ENCODE data around the gene HEY2.

HEY2 gene

DNA sequence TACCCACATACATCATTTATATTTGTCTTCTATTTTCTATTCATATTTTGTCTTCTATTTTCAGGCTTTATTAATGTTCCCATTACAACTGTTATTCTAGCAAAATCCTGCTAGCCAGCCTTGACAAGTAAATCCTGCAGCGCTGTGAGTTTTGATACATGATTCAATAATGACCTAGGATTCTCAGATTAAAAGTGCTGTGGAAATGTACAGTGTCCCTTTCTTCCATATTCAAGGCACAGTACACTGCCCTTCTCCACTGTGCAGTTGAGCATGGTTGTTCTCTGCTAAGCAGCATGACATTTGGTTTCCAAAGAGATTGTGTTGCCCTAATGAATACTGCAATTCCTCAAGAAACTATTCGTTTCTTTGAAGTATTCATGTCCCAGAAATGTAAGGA, 5.8 kb upstream of the HEY2 start:
- no peak for DNase-seq (ENCODE audit: low read depth in 2 of 2)

DNA sequence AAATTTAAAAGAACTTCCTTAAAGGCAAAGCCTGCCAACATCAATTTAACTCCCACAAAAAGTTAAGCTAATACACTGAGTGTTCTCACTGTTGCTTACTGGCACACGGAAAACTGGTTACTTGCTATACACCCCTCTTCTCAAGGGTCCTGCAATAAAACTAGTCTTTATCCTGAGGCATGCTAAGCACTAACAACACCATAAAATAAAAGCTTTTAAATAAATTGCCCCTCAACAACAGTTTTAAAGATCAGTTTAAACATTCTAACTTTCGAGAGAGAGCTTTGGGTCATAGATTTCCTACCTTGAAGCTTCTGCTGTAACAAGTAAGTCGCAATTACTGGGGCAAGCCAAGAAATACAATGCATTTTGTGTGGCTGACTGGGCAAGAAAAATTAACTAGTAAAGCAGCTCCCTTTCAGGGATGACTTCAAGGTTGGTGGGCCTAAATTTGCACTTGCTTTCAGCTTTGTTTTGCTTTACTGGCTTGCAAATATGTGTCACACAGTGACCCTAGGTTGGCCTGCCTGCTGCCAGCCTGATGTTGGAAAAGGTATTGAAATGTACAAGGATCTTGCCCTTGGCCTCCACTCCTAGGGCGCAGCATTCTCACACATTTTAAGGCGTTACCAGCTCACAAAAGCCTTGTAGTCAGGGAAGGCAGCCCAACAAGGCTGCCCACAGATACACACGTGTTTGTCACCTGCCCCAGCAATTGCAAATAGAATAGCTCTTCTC, 4.0 kb upstream of the HEY2 start:
- no peak for DNase-seq (ENCODE audit: low read depth in 2 of 2)

DNA sequence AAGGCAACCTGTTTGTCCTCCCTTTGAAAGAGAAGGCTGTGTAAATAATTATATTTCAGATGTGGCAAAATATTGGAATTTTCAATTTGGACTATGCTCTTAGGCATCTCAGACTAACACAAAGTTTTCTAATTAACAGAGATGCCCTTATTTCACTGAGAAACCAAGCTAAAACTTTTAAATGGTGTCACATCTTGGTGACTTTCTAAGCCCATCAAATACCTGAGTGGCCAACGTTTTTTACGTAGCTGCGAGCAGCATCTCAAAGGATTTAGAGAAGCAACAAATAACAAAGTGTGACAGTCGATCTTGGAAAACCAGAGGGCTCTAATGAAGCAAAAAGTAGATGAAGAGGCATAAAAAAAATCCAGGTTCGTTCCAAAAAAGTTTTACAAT, 3.4 kb upstream of the HEY2 start:
- no peak for DNase-seq (ENCODE audit: low read depth in 2 of 2)

DNA sequence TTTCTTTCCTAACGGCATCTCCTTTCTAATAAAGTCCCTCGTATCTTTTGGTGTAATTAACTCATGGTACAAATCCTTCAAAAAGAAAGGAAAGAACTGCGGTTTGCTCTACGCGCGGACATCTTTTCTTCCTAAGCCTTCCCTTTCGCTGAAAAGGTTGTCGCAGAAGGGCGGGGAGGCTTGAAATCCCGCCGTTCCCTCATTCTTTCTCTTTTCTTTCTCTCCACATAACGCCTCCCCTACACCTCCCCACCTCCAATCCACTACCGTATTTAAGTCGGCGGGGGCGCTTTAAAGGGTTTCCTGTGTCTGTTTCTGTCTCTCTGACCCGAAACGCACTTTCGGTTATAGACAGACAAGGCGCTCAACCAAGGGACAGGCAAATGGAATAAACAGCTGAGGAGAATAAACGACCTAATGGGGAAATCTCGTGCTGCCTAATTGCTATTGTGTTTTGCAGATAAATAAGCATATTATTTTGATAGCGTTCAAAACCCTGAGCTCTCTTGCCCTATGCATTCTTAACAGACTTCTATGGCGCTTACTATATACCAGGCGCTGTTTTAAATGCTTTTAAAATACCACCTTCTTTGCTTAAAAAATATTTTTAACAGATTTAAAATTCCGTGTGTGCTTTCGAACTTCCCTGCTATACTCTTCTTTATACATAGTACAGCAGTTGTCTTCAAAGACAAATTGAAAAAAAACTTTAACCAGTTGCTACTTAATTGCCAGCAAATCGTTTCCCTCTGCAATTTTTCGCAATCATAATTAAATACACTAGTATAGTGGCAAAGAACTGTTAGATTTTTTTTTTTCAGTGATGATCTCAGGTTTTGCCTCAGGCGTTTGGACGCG, 2.5 kb upstream of the HEY2 start:
- no peak for DNase-seq (ENCODE audit: low read depth in 2 of 2)

DNA sequence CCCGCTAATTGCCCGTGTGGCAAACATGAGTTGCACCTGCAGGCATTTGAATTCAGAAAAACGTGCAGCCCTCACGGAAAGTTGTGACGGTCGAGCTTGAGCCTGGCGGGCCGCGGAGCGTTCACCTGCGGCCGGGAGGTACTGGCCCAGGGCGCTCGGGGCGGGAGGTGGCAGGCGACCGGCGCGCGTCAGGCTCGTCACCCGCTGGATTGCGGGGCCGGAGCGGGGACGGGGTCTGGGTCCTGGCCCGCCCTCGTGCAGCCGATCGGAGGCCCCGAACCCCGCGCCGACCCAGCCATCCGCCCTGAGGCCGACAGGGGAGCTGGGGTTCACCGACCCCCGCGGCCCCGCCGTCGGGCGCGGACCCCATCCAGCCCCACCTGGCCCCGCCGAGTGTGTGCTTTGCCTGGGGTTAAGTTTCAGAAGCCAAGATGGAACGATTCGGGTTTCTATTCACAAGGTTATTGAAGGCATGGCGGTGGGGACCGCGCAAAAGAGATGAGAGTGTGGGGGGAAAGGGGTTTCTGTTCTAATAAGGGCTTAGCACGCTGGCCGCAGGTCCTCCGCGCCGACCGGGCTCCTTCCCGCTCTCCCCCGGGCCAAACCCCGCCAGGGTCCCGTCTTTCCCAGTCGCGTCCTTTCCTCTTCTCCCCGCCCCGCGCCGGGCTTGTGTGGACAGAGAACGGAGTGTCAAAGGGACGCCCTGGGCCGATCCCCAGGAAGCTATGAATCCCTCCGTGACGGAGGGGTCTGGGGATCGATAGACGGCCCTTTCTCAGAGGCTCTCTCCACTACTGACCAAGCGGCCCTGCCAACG, 1.6 kb upstream of the HEY2 start:
- no peak for DNase-seq (ENCODE audit: low read depth in 2 of 2)

DNA sequence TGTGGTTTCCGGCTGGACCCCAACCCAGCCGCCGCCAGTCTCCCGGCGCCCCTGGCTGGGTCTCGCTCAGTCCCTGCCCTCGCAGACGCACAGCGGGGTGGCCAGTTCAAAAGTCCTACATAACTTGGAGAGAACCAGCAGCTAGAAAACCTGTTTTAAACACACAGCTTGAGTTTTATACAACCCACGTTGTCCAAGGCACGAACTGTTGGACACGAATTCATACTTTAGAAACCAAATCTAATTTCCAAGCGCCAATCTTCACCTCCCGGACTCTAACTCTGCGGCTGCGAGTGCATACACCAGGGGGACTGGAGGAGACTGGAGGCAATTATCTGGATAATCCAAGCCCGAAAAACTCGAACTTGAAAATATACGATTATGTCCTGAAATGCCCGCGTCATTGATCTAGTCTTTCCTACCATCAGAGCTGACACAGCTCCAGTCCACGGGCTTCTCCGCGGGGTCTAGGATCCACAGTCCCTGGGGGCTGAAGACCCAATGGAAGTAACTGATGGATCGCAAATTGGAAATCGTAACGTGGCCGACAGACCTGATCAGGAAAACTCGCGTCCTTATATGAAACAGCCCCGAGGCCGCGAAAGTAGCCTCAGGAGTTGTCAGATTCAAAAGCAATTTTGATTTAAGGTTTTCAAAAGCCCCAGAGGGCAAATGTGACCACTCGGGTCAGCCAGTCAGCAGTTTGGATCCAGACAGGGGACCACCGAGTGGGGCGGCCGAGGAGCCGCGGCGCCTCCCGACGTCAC, 843 bp upstream of the HEY2 start:
- DNase-seq (ENCODE audit: low read depth in 2 of 2), result no peak

DNA sequence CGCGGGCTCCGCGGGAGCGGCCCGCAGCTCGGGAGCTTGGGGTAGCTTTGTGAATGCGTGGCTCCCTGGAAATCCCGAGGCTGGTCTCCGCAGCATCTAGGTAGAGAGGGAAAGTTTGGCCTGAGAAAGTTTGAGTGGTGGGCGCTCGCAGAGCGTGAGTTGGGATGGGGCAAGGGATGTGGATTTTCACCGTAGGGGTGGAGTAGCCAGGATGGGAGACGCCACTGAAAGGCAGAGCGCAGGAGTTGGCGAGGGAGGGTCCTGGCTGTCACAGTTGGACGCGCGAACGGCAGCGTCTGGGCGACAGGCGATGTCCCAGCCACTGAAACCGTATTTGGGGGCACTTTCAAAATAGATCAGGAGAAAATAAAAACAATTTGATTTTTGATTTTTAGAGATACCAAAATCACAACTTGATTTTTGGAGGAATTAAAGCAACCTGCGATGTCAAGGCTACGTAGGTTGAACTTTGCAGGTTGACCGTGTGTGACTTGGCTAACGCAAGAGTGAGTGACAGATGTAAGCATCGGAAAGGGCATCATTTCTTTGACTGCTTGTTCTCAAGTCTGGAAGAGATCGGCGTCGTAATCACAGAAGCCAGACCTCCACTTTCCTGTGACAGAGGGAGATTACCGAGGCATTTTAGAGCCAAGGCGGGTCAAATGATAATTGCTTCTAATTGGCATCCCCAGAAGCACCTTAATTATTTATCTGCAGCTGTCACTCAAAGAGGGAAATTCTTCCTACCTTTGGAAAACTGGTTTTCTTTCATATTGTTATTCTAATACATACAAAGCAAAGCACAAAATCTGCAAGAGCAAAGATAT, 646 bp downstream of the HEY2 start:
- no peak for DNase-seq (ENCODE audit: low read depth in 2 of 2)

DNA sequence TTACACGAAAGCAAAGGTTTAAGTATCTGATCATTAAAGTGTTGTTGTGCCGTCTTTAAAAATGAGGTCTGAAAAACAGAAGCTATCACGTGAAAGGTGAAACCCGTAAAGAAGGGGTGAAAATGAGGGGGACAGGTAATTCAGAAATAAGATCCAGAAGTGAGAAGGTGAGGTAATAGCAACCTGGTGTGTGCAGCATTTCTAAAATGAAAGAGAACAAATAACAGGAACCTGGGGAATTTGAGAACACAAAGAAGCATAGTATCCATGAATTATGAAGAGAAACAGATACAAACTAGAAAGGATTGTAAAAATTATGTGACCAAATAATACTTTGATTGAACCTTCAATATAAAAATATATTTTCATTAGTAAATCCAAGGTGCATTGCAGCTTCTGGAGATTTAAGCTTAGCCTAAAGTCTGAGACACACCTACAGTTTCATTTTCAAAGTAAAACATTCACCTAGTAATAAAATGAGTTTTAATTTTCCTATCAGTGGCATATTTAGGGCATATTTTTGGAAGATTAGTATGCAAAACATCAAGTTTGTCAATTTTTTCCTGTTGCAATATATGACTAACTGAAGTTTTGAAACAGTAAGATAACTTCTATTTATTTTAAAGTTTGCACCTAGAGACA, 1.4 kb downstream of the HEY2 start:
- no peak for DNase-seq (ENCODE audit: low read depth in 2 of 2)

DNA sequence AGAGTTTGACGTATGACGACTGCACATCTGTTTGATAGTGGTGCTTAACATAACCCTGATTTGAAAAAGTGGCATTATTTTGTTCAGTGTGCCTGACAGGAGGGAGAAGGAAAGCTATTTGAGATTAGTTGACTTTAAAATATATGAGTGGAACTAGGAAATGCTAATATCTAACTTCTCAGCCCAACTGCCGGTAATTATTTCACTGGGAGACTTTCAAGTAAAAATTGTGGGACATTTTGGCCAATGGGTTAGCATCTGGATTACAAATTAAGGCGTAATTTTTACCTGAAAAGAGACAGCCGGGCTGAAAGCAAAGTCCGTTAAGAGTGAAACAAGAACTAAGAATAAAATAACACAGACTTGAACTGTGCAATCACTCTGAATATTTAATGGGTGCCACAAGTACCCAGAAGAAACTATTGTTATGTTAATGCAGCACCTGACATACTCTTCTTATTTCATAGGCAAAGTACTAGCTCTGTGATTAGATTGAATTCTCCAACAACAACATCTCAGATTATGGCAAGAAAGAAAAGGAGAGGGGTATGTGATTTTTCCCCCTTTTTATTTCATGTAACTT, 2.0 kb downstream of the HEY2 start:
- DNase-seq (ENCODE audit: low read depth in 2 of 2), result no peak

DNA sequence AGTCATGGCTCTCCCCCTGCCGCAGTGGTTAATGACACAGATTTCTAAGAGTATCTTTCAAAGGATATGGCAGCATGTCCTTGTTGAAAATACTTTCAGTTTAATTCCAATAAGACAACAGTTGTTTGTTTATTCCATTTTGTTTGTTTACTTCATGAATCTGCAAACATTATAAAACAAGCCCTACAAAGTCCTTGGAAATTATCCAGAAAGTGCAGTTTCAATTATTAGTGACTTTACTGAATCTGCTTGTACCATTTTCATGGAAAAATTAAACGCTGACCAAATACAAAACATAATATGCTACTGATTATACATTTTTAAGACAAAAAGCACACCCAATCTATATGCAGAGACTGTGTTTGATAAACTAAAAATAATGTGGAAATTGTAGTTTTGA, 3.3 kb downstream of the HEY2 start:
- no peak for DNase-seq (ENCODE audit: low read depth in 2 of 2)

DNA sequence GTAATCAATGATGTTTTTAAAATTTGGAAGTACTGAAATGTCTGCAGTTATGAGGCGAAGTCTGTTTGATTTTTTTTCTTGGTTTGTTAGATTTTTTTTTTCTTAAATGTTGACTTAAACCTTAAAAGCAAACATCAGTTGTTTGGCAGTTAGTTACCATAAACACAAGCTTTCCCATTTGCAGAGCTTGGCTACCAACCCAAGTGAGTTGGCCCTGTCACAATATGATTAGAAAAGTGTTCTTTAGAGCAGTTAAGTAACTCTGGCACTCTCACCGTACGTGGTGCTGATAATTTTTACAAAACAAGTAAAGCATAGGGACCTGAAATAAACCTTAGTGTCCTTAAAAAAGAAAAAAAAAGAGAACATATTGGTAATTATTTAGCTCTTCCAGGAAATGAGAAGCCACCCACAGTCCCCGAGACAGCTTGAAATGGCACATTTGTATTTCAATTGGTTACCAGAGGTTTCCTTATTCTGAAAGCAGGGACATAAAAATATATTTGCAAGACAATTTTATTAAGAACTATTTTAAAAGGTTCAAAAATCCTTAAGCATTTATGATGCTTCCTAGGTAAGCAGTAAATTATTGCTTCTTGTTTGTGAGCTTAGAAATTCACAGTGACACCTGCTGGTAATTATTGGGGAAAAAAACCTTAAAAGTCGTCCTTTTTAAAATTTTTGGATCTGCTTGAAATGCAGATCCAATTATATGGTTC, 3.9 kb downstream of the HEY2 start:
- DNase-seq (ENCODE audit: low read depth in 2 of 2), result no peak

DNA sequence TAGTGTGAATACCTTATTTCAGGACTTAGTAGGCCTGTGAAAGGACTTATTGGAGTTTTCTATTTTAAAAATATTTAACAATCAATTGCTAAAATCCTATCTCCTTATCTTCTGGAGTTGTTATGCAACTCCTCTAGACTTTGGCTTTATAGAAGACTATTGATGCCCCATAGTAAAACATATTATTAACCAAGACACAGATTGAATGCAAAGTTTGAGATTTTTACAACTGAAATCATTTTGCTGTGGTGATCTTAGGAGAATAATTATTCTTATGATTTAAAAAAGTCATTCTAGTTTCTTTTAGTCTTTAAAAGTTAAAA, 4.5 kb downstream of the HEY2 start:
- no peak for DNase-seq (ENCODE audit: low read depth in 2 of 2)

DNA sequence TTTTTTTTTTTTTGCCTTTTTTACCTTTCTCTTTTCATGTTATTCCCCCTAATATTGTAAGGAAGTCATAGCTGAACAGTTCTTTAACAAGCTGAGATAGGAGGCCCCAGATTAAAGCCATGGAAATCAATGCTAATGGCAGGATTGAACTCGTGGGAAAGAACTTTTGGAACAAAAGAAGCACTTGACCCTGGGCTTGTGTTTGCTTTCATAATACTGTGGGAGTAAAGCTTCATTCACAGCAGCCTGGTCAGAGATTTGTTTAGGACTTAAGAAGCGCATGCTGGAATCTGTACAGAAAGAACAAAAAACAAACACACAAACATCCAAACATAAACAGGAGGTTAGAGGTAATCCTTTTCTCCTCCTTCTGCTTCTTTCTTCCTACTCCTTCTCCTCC, 5.1 kb downstream of the HEY2 start:
- DNase-seq (ENCODE audit: low read depth in 2 of 2), result no peak

DNA sequence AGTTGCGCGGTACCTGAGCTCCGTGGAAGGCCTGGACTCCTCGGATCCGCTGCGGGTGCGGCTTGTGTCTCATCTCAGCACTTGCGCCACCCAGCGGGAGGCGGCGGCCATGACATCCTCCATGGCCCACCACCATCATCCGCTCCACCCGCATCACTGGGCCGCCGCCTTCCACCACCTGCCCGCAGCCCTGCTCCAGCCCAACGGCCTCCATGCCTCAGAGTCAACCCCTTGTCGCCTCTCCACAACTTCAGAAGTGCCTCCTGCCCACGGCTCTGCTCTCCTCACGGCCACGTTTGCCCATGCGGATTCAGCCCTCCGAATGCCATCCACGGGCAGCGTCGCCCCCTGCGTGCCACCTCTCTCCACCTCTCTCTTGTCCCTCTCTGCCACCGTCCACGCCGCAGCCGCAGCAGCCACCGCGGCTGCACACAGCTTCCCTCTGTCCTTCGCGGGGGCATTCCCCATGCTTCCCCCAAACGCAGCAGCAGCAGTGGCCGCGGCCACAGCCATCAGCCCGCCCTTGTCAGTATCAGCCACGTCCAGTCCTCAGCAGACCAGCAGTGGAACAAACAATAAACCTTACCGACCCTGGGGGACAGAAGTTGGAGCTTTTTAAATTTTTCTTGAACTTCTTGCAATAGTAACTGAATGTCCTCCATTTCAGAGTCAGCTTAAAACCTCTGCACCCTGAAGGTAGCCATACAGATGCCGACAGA, 9.9 kb downstream of the HEY2 start:
- no peak for DNase-seq (ENCODE audit: low read depth in 2 of 2)

DNA sequence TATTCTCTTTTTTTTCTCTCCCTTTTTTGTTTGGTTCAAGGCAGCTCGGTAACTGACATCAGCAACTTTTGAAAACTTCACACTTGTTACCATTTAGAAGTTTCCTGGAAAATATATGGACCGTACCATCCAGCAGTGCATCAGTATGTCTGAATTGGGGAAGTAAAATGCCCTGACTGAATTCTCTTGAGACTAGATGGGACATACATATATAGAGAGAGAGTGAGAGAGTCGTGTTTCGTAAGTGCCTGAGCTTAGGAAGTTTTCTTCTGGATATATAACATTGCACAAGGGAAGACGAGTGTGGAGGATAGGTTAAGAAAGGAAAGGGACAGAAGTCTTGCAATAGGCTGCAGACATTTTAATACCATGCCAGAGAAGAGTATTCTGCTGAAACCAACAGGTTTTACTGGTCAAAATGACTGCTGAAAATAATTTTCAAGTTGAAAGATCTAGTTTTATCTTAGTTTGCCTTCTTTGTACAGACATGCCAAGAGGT, 10.6 kb downstream of the HEY2 start:
- DNase-seq (ENCODE audit: low read depth in 2 of 2), result no peak

DNA sequence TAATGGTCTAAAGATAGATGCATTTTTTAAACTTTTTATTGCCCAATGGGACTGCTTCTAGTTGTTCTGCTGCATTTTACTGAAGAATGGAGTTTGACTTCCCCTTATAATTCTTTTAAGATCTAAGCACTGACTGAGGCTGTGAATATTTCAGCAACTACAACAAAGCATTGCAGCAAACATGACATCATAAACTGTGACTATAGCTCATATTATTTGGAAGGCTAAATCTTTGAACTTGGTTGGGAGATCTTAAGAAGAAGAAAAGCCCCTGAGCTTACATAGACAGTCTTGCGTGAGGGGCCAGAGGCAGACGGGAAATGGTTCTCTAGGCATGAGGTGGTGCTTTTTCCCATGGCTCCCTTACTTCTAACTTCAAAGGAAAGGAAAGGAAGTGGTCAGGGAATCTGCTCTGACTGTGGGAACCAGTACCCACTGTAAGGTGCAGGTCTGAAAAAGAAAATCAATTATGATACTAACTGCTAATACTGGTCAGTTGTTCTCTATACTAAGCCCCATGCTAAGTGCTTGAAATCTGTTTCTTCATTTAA, 14.8 kb downstream of the HEY2 start:
- DNase-seq (ENCODE audit: low read depth in 2 of 2), result no peak

DNA sequence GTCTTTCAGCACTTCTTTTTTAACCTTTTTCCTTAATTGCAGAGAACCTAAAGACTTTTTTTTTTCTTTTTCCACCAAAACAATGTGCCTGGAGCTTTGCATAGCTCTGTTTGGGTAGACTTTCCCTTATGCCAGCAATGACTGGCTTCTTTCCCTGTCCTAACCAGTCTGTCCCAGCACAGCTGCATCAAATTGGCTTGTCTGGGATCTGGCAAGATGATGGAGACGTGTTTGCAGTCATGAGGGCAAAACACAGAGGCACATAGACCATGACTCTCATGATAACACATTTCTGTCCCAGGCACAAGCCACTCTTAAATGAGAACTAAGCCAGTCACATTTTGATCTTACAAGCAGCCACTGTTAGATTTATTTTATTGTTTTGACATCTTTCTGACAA, 16.5 kb downstream of the HEY2 start:
- no peak for DNase-seq (ENCODE audit: low read depth in 2 of 2)

DNA sequence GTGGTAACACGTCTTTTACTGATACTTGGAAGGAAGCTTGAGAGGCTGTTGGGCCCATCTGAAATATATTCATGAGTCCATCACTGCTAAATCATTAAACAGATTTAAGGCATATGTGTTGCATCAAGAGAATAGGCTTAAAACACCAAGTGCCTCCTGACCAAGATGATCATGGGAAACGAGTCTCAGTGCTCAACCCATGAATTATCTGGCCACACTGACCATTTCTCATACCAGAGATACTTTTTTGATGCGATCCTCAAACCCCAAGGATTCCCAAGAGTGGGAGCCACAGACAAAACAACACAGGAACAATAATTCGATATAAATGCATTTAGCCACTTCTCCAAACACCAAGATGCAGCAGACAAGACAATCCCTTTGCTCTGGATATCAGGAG, 17.2 kb downstream of the HEY2 start:
- no peak for DNase-seq (ENCODE audit: low read depth in 2 of 2)

Measured in fibroblast of skin of left quadriceps (primary cell).